Right atrium auricular region (tissue), 2 donors: ENCODE results near the gene SSX5. TPM values are rescaled to one million over a fixed set of nuclear protein-coding genes. Genes with fewer than 3 reads are reported as not detected.
"Not testable (repeated sequence)": the region's sequence is repeated elsewhere in the genome, so short reads cannot be mapped to it uniquely, and the experiment has no call there.

ENCODE experiments used
- DNase-seq: peaks from one replicate; pipeline ENCODE4 v3.0.0-alpha.2; 2019; ENCODE audit warnings: low spot score
- H3K27ac ChIP-seq, 2 donors: fragments of 200-600 bp; sonication (generic); 1 replicate in 1 of 2; 2 replicates in 1 of 2; pipeline ENCODE4 v1.5.1; 2016 to 2019
- H3K27me3 ChIP-seq, 2 donors: fragments of 200-600 bp; sonication (generic); one replicate each; pipeline versions ENCODE4 v1.5.1 to v1.6.0; 2017 to 2019
- H3K36me3 ChIP-seq: fragments of 200-600 bp; sonication (generic); one replicate; pipeline ENCODE4 v1.5.1; 2016
- H3K4me1 ChIP-seq, 2 donors: fragments of 200-600 bp; sonication (generic); one replicate each; pipeline versions ENCODE4 v1.5.1 to v1.6.0; 2017 to 2019
- H3K4me3 ChIP-seq, 2 donors: fragments of 200-600 bp; sonication (generic); 1 replicate in 1 of 2; 2 replicates in 1 of 2; pipeline ENCODE4 v1.5.1; 2017 to 2019; ENCODE audit warnings: mild to moderate bottlenecking in 1 of 2, moderate library complexity in 1 of 2
- H3K9me3 ChIP-seq, 2 donors: fragments of 200-600 bp; sonication (generic); one replicate each; pipeline ENCODE4 v1.5.1; 2019
- total RNA-seq, 2 donors: library from RNA; depleted of rRNA; stranded (reverse); fragments of >200 nt; gene quantifications; one replicate each; pipeline ENCODE4 v1.1.0, GENCODE V29; 2016
- TF ChIP-seq, protein P1 (sequence below), 2 donors: fragments of 200-600 bp; sonication (generic); IDR thresholded peaks; one replicate each; pipeline ENCODE4 v1.5.1; 2019; ENCODE audit warnings: antibody characterized with exemption in 2 of 2

SSX5 gene, protein sequence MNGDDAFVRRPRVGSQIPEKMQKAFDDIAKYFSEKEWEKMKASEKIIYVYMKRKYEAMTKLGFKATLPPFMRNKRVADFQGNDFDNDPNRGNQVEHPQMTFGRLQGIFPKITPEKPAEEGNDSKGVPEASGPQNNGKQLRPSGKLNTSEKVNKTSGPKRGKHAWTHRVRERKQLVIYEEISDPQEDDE
- total RNA-seq = not detected

DNA sequence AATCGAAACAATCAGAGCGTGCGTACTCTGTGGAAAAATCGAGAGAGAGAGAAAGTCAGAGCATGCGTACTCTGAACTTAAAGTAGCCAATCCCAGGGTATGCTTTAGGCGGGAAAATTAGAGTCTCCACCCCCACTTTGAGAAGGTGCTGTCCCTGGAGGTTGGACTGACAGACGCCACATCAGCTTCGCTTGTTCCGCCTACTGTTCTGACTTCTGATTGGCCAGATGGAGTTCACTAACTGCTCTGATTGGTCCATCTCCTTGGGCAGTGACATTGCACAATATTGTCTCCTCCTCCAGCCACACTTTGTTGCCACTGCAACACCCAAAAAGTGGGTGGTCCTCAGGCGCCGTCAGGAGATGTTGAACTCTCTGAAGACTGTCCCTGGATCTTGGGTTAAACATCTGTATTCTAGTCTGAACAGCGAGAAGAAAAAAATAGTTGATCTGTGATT, at the start of gene SSX5:
Gene SSX5 (minus strand): TSS at position 51 of the 457 bp plus-strand sequence. CDS start 1,437 bp downstream, outside the sequence.
- H3K4me1 ChIP-seq = no peaks in the 10 kb centered on the region
- TF ChIP-seq, protein P1, sequence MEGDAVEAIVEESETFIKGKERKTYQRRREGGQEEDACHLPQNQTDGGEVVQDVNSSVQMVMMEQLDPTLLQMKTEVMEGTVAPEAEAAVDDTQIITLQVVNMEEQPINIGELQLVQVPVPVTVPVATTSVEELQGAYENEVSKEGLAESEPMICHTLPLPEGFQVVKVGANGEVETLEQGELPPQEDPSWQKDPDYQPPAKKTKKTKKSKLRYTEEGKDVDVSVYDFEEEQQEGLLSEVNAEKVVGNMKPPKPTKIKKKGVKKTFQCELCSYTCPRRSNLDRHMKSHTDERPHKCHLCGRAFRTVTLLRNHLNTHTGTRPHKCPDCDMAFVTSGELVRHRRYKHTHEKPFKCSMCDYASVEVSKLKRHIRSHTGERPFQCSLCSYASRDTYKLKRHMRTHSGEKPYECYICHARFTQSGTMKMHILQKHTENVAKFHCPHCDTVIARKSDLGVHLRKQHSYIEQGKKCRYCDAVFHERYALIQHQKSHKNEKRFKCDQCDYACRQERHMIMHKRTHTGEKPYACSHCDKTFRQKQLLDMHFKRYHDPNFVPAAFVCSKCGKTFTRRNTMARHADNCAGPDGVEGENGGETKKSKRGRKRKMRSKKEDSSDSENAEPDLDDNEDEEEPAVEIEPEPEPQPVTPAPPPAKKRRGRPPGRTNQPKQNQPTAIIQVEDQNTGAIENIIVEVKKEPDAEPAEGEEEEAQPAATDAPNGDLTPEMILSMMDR (IDR thresholded peaks at IDR 0.05) = no peak
- no peak for DNase-seq
- no peak within 1 kb of the TSS for H3K4me3 ChIP-seq
- H3K27ac ChIP-seq = no peak within 1 kb of the TSS
- H3K27me3 ChIP-seq = no peaks in the 10 kb centered on the region
- H3K9me3 ChIP-seq = no peaks in the 10 kb centered on the region
- no peaks in the 10 kb centered on the region for H3K36me3 ChIP-seq

DNA sequence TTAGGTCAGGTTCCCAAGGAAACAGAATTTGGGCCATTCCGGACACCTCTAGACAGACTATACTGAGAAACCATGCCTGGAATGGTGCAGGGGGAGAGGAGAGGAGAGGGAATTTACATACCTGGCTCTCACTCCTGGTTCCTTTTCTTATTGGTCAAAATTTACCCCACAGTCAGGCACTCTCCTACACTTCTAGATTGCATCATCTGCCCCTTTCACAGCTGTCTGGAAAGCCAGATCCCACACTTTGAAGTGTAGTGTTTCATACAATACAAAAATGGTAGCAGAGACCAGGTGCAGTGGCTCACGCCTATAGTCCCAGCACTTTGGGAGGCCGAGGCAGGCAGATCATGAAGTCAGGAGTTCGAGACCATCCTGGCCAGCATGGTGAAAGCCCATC, 27.6 kb upstream of the SSX5 start:
- H3K4me3 ChIP-seq, H3K9me3 ChIP-seq, DNase-seq, H3K27me3 ChIP-seq, H3K27ac ChIP-seq, H3K36me3 ChIP-seq, H3K4me1 ChIP-seq: not testable (repeated sequence)

DNA sequence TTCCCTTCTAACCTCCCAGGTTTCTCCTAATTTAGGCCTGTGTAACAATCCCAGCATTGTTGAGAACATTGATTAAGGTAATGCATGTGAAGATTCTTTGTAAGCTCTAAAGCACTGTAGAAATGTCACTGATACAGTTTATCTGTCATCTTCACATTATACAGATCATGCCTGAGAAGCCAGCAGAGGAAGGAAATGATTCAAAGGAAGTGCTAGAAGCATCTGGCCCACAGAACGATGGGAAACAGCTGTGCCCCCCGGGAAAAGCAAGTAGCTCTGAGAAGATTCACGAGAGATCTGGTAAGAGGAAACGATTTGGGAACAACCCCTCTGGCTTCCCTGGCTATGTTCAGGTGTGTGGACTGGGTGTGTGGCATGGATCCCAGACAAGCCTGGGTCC, 17.7 kb upstream of the SSX5 start:
- H3K36me3 ChIP-seq, DNase-seq, H3K27ac ChIP-seq, H3K9me3 ChIP-seq, H3K27me3 ChIP-seq, H3K4me1 ChIP-seq, H3K4me3 ChIP-seq: not testable (repeated sequence)

DNA sequence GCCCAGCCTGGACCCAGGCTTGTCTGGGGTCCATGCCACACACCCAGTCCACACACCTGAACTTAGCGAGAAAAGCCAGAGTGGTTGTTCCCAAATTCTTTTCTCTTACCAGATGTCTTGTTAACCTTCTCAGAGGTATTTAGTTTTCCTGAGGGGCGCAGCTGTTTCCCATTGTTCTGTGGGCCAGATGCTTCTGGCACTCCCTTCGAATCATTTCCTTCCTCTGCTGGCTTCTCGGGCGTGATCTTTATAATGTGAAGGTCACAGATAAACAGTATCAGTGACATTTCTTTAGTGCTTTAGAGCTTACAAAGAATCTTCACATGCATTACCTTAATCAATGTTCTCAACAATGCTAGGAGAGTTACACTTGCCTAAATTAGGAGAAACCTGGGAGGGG, 6.6 kb downstream of the SSX5 start:
- H3K4me1 ChIP-seq, H3K27me3 ChIP-seq, H3K36me3 ChIP-seq, H3K9me3 ChIP-seq, DNase-seq, H3K27ac ChIP-seq, H3K4me3 ChIP-seq: not testable (repeated sequence)

DNA sequence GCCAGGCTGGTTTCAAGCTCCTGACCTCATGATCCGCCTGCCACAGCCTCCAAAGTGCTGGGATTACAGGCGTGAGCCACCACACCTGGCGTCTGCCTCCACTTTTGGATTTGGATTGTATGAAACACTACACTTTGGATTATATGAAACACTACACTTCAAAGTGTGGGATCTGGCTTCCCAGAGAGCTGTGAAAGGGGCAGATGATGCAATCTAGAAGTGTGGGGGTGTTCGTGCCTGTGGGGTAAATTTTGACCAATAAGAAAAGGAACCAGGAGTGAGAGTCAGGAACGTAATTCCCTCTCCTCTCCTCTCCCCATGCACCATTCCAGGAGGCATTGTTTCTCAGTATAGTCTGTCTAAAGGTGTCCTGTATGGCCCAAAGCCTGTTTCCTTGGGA, 14.7 kb downstream of the SSX5 start:
- not testable (repeated sequence) for H3K27me3 ChIP-seq

DNA sequence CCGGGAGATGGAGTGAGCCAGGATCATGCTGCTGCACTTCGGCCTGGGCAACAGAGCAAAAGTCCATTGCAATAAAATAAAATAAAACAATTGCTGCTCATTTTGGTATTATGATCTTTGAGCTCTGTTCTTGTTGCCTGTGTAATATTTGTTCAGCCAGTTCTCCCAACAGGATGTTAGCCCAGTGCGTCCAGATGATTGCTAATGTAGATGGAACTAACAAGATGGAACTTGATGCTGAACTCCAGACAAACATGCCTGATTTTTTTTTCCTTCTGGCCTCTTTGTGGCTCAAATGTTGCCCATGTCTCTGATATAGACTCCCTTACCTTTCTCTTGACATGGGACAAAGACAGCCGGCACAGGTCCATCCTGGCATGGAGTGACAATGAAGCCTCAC, 15.8 kb downstream of the SSX5 start:
- Histone ChIP-seq H3K27me3 (peaks cover 0 to 4% of the 10 kb centered on the region in 2 donors), H3K9me3 (no peaks in the 10 kb centered on the region), H3K27ac (no peak overlapping the region), H3K36me3 (no peaks in the 10 kb centered on the region), H3K4me3 (no peak overlapping the region), H3K4me1 (no peaks in the 10 kb centered on the region)
- TF ChIP-seq, protein P1 (IDR thresholded peaks at IDR 0.05) = no peak
- no peak for DNase-seq

More for the DNA sequence above, 14.7 kb downstream of the SSX5 start:
- not testable (repeated sequence) for DNase-seq, H3K27ac ChIP-seq, H3K36me3 ChIP-seq, H3K4me3 ChIP-seq, H3K4me1 ChIP-seq, H3K9me3 ChIP-seq

DNA sequence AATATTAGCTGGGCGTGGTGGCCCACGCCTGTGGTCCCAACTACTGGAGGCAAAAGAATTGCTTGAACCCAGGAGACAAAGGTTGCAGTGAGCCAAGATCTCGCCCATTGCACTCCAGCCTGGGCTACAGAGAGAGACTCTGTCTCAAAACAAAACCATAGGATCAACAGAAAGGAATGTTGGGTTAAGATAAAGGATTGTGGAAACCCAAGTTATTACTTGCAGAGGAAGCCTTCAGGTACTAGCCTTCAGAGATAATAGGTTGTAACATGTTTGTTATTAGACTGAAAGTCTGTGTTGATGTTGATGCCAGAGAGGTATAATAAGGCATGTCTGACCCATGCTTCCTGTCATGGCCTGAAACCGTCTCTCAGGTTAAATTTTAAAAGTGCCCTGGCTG, 16.9 kb downstream of the SSX5 start:
- no peak for DNase-seq
- H3K27me3 ChIP-seq = peaks cover 0 to 4% of the 10 kb centered on the region in 2 donors
- H3K9me3 ChIP-seq = no peaks in the 10 kb centered on the region
- no peaks in the 10 kb centered on the region for H3K4me1 ChIP-seq
- TF ChIP-seq, protein P1 (IDR thresholded peaks at IDR 0.05) = no peak
- H3K4me3 ChIP-seq = no peak overlapping the region
- H3K27ac ChIP-seq = no peak overlapping the region
- H3K36me3 ChIP-seq = no peaks in the 10 kb centered on the region

DNA sequence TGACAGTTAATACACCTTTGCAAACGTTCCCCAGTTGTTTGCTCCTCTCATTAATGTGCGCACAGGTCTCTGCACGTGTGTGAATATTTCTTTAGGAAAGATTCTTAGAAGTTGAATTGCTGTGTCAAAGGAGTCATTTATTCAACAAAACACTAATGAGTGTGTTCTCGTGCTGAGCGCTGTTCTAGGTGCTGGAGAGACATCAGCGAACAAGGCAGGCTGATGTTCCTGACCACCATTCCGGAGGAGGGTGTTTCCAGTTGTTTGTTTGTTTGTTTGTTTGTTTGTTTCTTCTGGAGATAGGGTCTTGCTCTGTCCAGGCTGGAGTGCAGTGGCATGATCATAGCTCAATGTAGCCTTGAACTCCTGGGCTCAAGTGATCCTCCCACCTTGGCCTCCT, 30.3 kb downstream of the SSX5 start:
- not testable (repeated sequence) for DNase-seq, H3K4me1 ChIP-seq, H3K27me3 ChIP-seq, H3K27ac ChIP-seq, H3K36me3 ChIP-seq, H3K9me3 ChIP-seq, H3K4me3 ChIP-seq
